HG02870 (cell line): ENCODE data around the gene C1orf141.
"Not testable (repeated sequence)": the region's sequence is repeated elsewhere in the genome, so short reads cannot be mapped to it uniquely, and the experiment has no call there.

Experiments
- ATAC-seq: cut with Tn5 transposase; IDR thresholded peaks from one replicate; pipeline ENCODE4 v1.9.1; 2021; ENCODE audit warnings: mild to moderate bottlenecking, moderate library complexity; ENCODE audit not compliant: unreplicated experiment

Gene C1orf141

DNA sequence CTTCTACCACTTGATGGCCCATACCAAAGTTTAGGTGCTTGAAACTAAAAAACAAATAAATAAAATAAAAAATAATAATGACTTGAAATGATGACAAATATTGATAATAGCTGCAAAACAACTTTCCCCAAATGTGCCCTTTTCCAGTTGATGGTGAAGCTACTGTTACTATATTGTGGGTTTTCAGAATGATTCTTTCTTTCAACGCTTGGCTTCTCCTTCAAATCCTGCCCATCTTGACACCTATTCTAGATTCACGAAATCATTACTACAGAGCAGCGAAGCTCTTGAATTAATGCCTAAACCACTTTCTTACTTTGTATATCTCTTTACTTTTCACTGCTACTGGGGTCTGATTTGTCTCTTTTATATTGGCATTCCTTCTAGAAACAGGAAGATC, 9.2 kb upstream of the C1orf141 start:
- peak; percentile 37 for ATAC-seq

DNA sequence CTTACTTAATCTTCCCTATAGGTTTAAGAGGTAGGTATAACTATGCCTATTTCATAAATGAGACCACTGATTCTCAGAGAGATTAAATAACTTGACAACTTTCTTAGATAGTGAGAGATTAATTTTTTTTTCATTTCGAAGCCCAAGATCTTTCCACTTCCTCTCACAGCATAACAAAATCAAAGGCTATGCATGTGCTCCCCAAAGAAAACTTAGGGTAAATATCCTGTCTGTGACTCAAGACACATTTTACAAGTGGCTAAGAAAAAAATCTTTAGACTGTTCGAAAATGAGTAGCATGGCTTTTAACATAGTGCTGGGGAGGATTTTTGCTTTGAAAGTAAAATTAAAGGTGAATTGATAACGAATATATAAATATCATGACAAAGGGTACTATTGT, 8.2 kb upstream of the C1orf141 start:
- ATAC-seq = no peak

DNA sequence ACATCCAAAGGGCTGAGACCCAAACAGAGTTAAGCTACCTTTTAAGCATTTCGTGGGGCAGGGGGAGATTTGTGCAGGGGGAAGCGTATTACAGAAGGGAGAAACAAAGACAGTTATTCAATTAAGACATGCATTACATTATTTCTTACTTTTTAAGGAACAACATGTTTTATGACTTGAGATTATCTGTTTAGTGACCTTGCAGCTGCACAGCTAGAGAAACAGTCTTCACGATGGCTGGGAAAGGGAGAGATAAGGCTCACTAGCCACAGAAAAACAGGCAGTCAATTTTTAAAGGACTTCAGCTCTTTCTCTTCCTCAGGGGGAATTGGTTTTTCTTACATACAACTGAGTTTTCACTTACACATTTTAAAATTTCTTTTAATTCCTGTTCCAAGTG, 7.1 kb upstream of the C1orf141 start:
- ATAC-seq = not testable (repeated sequence)

DNA sequence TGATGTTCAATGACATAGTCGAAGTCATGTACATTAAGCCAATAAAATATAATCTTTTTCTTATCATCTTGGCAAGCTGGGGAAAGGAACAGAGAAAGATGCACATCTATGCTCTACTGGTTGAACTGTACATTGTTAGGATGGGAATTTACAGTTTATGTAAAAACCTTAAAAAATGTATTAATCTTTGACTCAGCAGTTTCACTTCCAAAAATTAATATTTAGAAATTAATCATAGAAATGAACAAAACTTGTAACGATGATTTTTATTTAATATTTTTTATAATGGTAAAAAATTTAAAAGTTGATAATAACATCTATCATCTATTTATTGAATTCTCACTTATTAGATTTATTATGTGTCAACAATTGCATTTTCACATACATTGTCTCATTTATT, 5.7 kb upstream of the C1orf141 start:
- no peak for ATAC-seq

DNA sequence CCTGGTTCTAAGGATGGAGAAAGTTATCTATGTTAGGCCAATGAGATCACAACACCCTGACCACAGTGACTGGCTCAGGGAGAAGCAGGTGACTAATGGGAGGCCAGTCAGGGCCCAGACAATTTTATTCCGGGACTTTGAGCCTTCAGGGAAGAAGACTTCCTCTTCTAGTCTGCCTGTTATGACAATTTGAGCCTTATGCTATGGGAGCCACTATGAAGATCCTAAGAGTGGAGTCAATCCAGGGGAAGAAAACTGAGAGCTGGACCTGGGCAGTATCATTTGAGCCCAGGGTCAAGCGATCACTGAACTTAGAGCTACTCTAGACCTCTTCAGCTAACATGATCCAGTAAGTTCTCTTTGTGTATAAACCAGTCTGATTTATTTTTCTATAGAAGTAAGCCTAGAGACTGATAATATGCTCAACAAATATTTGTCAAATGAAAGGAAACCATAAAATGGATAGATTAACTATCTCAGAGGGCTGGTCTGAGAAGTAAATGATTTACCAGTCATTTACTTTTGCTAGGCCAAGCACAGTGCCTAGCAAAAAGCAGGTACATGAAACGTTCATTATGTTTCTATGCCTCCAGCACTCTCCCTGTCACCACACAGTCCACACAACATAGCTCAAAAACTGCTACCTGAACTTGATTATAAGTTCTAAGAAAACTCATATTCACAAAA, 4.2 kb upstream of the C1orf141 start:
- ATAC-seq = no peak

DNA sequence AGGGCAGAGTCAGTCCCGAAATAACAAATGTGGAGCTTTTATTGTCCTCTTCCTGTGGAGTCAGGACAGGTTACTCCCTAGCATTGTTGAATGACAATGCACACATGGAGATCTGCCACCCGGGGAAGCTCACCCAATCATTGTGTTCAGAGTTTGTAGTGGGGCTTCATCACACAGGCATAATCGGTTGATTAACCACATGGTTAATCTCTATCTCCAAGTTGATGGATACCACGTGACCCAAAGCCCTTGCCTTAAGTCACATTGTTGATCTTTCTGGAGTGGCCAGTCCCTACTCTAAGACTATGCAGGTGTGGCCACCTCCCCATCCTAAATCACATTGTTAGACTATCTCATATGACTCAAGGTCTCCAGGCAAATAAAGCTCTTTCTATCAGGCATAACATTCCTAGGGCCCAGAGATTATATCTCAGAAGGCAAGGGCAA, 2.6 kb upstream of the C1orf141 start:
- no peak for ATAC-seq

DNA sequence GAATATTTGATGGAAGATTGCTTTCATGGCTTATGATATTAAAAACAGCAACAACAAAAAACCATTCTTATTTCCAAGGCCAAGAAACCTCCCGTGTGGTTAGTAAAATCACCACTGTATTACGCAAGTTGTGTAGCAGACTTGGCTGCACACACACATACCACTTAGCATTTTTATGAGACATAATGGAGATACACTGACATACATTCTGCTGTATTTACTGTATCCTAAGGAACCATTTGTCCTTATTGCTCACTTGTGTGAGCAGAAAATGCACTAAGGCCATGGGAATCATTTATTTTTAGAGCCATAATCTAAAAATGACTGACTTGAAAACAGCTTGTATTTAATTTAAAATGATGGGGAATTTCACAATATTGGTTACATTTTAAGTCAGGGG, 584 bp upstream of the C1orf141 start:
- no peak for ATAC-seq

DNA sequence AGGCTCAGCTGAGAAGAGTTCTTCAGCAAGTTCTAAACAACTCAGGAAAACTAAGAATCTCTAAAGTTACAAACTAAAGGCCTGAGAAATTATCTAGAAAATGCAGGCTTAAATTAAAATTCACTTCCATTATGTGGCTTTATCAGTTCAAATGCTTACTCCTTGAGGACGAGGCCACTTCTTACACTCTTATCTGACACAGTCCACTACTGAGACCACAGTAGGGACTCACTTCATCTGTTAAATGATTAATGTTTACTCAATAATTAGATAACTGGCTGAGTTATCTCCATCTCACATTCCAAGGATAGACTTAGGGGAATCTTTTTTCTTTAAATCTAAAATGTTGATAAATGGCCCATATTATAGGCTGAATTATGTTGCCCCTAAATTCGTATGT, 1.6 kb downstream of the C1orf141 start:
- no peak for ATAC-seq

DNA sequence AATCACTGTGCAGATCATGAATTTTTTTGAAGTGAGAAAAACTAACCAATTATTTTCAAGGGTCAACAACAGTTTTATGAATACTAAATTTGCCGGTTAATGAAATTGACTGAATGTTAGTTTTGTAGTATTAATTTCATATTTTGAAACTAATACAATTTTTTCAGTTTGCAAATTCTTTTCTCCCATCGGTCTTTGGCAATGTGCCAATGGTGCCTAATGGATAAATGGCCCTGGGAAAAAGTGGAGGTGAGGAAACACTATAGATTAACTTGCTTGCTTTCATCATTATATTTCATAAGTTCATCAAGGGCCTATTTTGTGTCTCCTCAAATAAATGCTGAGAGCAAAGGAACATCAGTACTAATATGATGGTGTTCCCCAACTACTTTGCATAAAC, 4.1 kb downstream of the C1orf141 start:
- no peak for ATAC-seq

DNA sequence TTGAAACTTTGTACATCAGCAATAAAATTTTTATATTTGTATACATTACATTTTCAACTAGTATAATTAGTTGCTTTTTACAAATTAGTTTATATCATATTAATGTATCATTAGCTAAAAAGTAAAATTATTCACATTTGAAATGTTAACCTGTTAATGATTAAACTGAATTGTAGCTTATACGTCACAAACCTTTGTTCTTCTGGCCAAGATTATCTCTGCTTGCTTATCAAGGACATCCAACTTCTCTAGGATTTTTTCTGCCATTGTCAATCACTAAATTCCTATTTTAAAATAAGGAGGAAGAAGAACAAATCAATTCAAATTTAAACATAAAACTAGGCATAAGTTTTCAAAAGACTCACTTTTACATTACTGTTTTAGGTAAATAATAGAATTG, 7.8 kb downstream of the C1orf141 start:
- no peak for ATAC-seq

DNA sequence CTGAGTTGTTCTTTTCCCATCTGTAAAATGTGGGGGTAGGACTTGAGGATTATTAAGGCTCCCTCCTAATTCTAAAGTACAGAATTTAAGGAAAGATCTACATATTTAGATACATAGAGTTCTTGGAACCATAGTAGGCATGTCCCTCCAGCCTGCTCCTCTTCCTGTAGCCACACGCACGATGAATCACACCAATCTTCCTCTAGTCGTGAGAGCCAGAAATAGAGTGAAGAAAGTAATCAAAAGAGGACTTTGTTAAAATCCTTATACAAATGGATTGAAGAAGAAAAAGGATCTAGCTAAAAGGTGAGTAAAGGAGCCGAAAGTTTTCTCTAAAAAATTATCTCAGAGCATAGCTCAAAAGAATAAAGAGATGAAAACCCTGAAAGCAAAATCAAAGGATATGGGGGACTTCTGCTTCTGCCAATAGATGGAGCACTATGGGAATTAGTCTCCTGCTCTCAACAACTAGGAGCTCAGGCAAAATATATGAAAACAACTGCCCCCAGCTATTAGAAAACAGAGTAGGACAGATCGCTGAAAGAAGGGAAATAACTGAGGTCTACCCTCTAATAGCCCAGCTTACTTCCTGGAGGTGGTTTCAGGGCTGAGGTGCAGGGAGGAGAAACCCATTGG, 8.5 kb downstream of the C1orf141 start:
- ATAC-seq = no peak

DNA sequence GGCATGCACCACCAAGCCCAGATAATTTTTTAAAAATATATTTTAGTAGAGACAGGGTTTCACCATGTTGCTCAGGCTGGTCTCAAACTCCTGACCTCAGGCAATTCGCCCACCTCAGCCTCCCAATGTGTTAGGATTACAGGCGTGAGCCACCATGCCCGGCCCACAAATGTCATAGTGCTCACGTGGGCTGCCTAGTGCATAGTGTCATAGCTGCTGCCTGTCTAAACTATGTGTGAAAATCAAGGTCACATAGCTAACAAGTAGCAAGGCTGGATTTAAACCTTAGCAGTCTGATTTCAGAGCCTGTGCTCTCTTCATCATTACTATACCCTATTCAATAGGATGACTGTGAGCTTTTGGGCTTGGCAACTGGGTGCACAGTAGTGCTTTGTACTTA, 10.3 kb downstream of the C1orf141 start:
- ATAC-seq = no peak

DNA sequence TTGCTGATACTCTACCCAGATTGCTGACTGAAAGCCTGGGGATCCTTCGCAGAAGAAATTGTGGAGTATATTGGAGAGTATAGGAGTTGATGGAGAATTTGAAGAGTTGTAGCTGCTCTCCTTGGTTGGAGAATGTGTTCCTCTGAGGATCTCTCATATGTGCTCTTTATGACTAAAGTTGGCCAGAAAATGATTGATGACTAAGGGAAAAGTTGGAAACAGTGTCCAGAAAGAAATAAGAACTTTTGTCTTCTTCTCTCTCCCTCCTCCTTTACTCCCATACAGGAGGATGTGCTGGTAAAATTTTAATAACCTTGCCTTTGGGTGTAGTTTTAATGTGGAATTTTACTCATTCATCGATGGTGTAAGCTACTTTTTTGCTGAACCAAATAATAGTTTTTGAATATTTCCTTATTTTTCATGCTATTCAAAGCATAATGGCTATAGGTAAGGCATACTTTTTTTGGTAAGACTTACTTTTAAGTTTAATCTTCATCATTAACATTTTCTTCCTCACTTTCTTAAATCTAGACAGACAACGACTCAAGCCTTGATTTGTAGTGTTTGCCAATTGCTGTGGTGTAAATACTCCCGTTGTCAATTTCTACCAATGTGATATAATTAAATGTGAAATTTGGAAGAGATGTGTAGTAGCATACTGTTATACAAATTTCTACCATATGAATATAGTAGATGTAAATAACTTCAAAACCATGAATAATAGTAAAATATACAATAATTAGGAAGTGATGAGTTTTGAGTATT, 13.7 kb downstream of the C1orf141 start:
- ATAC-seq = no peak

DNA sequence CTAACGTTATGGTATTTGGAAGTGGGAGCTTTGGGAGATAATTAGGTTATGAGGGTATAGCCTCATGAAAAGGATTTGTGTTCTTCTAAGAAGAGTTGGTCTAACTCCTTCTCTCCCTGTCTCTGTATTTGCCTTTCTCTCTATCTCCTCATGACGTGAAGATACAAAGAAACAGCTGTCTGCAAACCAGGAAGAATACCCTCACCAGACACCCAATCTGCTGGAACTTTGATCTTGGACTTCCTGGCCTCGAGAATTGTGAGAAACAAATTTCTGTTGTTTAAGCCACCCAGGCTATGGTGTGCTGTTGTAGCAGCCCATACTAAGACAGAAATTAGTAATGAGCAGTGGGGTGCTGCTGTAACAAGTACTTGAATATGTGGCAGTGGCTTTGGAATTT, 16.1 kb downstream of the C1orf141 start:
- no peak for ATAC-seq

DNA sequence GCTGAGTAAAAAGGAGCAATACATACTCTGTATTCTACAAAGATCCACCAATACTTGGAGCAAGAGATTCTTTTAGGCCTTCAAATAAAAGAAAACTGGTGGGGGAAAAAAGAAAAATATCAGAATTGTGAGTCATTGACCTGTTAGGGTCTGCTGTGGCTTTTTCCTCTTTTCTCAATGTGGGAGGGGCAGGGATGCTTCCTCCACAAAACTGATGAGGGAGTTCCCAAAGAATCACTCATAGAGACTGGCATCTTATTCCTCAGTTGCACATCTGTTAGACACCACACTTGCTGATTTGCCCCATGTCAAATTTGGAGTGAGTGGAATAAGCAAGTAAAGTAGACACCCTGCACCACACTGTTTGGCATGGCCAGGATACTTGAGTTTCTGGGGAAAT, 16.6 kb downstream of the C1orf141 start:
- ATAC-seq = no peak

DNA sequence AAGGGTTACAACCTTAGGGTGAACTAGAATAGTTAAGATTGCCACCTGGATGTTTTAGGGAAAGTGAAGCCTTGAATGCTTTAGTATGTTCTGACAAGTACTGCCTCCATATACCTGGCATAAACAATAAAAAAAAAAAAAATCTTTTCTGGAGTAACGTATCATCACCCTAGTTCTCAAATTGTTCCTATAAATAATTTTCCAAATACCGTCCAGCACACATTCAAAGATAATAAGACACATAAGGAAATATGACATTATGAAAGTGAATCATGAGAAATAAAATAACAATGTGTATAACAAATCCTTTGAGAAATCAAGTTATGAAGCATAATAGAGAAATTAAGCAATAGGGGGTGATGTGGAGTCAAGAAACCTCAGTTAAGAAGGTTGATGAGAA, 20.6 kb downstream of the C1orf141 start:
- ATAC-seq = no peak

DNA sequence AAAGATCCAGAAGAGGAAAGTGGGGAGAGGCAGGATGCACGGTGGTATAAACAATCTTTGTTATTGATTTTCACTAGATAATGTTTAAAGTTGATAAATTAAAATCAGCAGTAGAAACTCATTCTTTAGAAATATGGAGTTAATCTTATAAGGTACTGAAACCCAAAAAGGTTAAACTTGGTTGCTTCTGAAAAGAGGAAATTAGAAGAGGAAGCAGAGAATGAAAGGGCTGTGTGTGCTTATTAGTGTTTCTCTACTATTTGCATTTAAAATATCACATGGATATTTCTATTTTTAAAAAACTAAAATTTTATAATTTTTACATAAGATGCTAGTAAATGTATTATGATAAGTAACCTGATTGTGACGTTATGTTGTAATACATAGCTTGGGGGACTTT, 24.4 kb downstream of the C1orf141 start:
- ATAC-seq = peak; percentile 43

DNA sequence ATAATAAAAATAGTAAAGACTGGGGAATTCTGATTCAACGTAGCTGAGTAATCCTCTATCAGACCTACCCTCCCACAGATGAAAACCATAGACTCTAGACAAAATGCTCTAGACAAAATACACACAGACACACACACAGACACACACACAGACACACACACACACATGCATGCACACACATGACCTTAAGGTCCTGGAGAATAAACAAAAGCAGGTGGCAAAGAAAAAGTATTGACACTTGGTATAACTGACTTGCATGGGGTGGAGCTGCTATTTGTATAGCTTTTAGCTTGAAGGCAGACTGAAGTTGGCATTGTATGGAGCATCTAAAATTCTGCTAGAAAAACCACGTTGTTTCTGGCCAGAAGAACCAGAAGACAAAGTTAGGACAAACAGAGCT, 29.3 kb downstream of the C1orf141 start:
- no peak for ATAC-seq

DNA sequence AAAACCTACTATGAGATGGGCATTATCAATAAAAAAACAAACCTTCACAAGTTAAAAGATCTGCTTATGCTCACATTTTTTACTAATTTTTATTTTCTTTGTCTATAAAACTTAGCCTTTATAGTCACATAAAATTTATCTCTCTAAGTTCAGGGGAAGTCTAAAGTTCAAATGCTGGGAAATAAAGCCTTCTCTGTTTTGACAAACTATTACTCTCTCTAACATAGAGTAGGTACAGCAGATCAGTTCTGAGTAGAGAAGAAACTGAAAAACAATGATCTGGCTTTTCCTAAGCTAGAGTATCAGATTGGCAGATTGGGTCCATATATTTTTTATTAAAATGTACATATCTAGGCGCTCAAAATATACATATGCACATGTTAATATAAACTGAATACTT, 31.2 kb downstream of the C1orf141 start:
- ATAC-seq = no peak

DNA sequence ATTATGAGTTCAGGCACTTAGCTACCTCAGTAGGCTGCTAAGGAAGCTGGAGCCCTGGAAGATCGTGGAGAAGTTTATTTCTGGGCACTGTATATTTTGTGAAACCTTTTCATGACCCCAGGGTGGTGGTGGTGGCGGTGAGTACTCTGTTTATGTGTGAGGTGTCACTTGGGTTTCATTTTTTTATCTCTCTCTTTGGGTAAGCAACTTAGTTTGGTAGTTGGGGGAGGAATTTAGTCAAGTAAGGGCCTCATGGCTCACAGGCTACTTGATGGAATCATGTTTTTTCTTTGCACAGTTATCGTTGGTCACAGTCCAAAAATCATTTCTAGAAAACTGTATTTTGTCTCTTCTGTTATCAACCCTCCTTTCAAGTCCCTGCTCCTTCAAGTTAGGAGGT, 33.9 kb downstream of the C1orf141 start:
- no peak for ATAC-seq

DNA sequence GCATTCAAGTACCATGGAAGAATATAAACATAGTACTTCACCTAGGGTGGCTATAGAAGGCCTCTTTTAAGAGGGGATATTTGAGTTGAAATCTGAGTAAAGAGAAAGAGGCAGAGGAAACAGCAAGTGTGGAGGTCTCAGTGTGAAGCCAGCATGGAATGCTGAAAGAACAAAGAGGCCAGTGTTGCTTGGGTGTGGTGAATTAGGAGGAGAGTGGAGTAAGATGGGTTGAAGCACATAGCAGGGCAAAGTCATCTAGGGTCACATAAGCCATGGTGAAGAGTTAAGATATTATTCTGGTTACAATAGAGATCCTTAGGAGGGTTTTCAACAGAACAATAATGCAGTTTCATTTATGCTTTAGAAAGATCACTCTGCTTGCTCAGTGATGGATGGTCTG, 37.5 kb downstream of the C1orf141 start:
- no peak for ATAC-seq

DNA sequence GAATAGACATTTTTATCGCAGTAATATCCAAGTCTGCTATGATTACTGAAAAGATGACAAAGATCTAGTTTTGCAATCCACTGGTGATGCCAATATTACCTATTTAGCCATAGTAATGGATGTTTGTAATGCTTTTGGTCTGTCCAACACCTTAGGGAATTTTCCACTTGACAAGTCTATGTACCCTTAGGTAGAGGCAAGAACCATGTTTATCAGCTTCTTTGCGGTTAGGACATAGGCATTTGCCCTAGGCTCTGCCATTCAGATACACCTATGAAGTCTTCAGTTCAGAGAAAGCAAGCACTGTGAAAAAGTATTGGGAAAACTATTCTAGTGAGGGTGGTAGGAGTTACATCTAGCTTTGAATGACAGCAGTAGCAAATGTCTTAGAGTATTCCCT, 40.6 kb downstream of the C1orf141 start:
- no peak for ATAC-seq
